CD8-positive, alpha-beta memory T cell (primary cell): ENCODE data around the gene TMEM235. TPM values are rescaled to one million over a fixed set of nuclear protein-coding genes. Genes with fewer than 3 reads are reported as not detected.
A peak's percentile ranks its signal among the peaks of the same experiment; 100 is the strongest.

Source experiments
- CTCF ChIA-PET: fragments of 350-600 bp; sonication (Branson Sonifier 250); formaldehyde crosslinking; loops from one replicate; lab custom pipeline; 2021; ENCODE audit warnings: antibody characterized with exemption; lab: Charles Lee
- POLR2A ChIA-PET: fragments of 350-600 bp; sonication (Branson Sonifier 250); formaldehyde crosslinking; loops from one replicate; lab custom pipeline; 2021; ENCODE audit warnings: antibody characterized with exemption; lab: Charles Lee
- DNase-seq, 5 donors: peaks; one replicate each; pipeline versions ENCODE4 v3.0.0 to v3.0.0-alpha.2; 2020 to 2022; ENCODE audit warnings: mixed read lengths in 1 of 5
- H3K27ac ChIP-seq: one replicate; pipeline ENCODE4 v1.7.0; 2013; ENCODE audit warnings: low read depth, mild to moderate bottlenecking, low read length, moderate library complexity
- H3K27me3 ChIP-seq: 2 replicates; pipeline ENCODE4 v1.7.0; 2013; ENCODE audit warnings: low read length, mild to moderate bottlenecking; ENCODE audit not compliant: insufficient read depth, poor library complexity, severe bottlenecking
- H3K36me3 ChIP-seq: 2 replicates; pipeline ENCODE4 v1.7.0; 2013; ENCODE audit warnings: mild to moderate bottlenecking, low read length, moderate library complexity; ENCODE audit not compliant: insufficient read depth
- H3K4me1 ChIP-seq: 2 replicates; pipeline ENCODE4 v1.7.0; 2013; ENCODE audit warnings: mild to moderate bottlenecking, low read length, moderate library complexity; ENCODE audit not compliant: insufficient read depth
- H3K4me3 ChIP-seq: 2 replicates; pipeline ENCODE4 v1.7.0; 2013; ENCODE audit warnings: mild to moderate bottlenecking, low read length
- H3K9me3 ChIP-seq: 2 replicates; pipeline ENCODE4 v1.7.0; 2013; ENCODE audit warnings: mild to moderate bottlenecking, low read length
- H3K27ac Mint-ChIP-seq, 8 donors: one replicate each; pipeline ENCODE4 v1.8.0; 2020 to 2021; ENCODE audit warnings: mixed read lengths in 8 of 8, mild to moderate bottlenecking in 6 of 8, inconsistent platforms in 3 of 8, moderate library complexity in 3 of 8
- H3K27me3 Mint-ChIP-seq, 2 donors: one replicate each; pipeline ENCODE4 v1.8.0; 2020 to 2021; ENCODE audit warnings: mixed read lengths in 2 of 2, mild to moderate bottlenecking in 1 of 2, moderate library complexity in 1 of 2
- H3K36me3 Mint-ChIP-seq, 3 donors: one replicate each; pipeline ENCODE4 v1.8.0; 2020 to 2021; ENCODE audit warnings: mixed read lengths in 3 of 3, inconsistent platforms in 1 of 3, mild to moderate bottlenecking in 1 of 3
- H3K4me1 Mint-ChIP-seq, 3 donors: one replicate each; pipeline ENCODE4 v1.8.0; 2020 to 2021; ENCODE audit warnings: mixed read lengths in 3 of 3, inconsistent platforms in 1 of 3, mild to moderate bottlenecking in 1 of 3
- H3K4me3 Mint-ChIP-seq, 7 donors: one replicate each; pipeline ENCODE4 v1.8.0; 2020 to 2021; ENCODE audit warnings: mixed read lengths in 7 of 7, mild to moderate bottlenecking in 6 of 7, moderate library complexity in 4 of 7, inconsistent platforms in 2 of 7
- H3K9me3 Mint-ChIP-seq, 5 donors: one replicate each; pipeline ENCODE4 v1.8.0; 2020 to 2022; ENCODE audit warnings: mixed read lengths in 5 of 5, mild to moderate bottlenecking in 3 of 5, moderate library complexity in 2 of 5, inconsistent platforms in 1 of 5
- polyA plus RNA-seq: library from polyadenylated mRNA; unstranded; fragments of 300-500 nt; fragmentation: Illumina TruSeq; gene quantifications from one replicate; pipeline ENCODE4 v1.2.3, GENCODE V29; 2021
- total RNA-seq, 2 experiments: library from RNA; stranded (reverse); gene quantifications; one replicate each; pipeline ENCODE4 v1.2.3, GENCODE V29; 2021

Gene TMEM235
- total and polyA plus RNA-seq, 3 experiments from 2014 or later, result not detected

GRCh38 chr17:78196716-78197115, 34.7 kb upstream of the TMEM235 start:
- CTCF ChIA-PET, result no interaction called here

DNA sequence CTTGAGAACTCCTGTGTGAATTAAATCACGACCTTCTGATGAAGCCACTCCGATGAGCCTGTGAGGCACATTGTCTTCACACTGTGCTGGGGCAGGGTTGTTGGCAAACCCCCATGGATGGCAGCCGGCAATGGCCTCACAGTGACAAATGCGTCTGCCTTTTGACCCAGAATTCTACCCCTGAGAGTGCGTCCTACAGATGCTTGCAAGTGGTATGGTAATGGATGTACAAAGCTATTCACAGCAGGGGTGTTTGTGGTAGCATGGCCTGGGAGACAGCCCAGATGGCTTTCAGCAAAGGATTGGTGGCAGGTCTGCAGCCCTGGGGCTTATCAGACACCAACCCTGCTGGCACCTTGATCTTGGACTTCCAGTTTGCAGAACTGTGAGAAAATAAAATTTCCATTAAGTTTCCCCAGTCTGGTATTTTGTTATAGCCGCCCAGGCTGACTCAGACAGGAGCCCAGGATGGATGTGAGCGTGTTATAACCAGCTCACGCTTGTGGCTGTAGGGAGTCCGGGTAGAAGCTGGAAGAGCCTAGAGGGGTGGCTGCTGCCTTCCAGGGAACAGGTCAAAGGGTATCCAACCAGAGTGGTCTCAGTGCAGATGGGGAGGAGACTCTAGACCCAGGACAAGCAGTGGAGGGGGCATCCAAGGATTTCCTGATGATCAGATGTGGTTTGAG, 34.1 kb upstream of the TMEM235 start:
- DNase-seq, result no peak
- H3K36me3 ChIP-seq, result no peaks in the 10 kb centered on the region
- no peak overlapping the region for H3K4me3 ChIP-seq
- Mint-ChIP-seq H3K36me3 (peaks cover 0 to 1% (median 1%) of the 10 kb centered on the region in 3 donors), H3K9me3 (no peaks in the 10 kb centered on the region), H3K4me1 (peaks cover 0 to 4% (median 0%) of the 10 kb centered on the region in 3 donors), H3K27me3 (no peaks in the 10 kb centered on the region), H3K4me3 (peak overlapping the region in 1 of 7 donors; percentile 23), H3K27ac (peak overlapping the region in 2 of 8 donors; percentile 22 to 35)
- H3K9me3 ChIP-seq, result no peaks in the 10 kb centered on the region
- H3K4me1 ChIP-seq, result no peaks in the 10 kb centered on the region
- ChIA-PET CTCF (no interaction called here), POLR2A (no interaction called here)
- no peak overlapping the region for H3K27ac ChIP-seq
- H3K27me3 ChIP-seq, result no peaks in the 10 kb centered on the region

More at GRCh38 chr17:78196716-78197115, 34.7 kb upstream of the TMEM235 start:
- Mint-ChIP-seq H3K4me1 (peaks cover 0 to 4% (median 0%) of the 10 kb centered on the region in 3 donors), H3K36me3 (peaks cover 0 to 1% (median 1%) of the 10 kb centered on the region in 3 donors), H3K9me3 (no peaks in the 10 kb centered on the region), H3K27me3 (no peaks in the 10 kb centered on the region), H3K4me3 (no peak overlapping the region), H3K27ac (no peak overlapping the region)
- H3K4me1 ChIP-seq, result no peaks in the 10 kb centered on the region
- no peak overlapping the region for H3K27ac ChIP-seq
- H3K4me3 ChIP-seq, result no peak overlapping the region
- POLR2A ChIA-PET, result no interaction called here
- H3K9me3 ChIP-seq, result no peaks in the 10 kb centered on the region
- H3K36me3 ChIP-seq, result no peaks in the 10 kb centered on the region
- no peak for DNase-seq
- no peaks in the 10 kb centered on the region for H3K27me3 ChIP-seq

- no peak for DNase-seq
- Mint-ChIP-seq H3K9me3 (no peaks in the 10 kb centered on the region), H3K27ac (no peak overlapping the region), H3K27me3 (no peaks in the 10 kb centered on the region), H3K36me3 (peaks cover 0 to 1% (median 0%) of the 10 kb centered on the region in 3 donors), H3K4me3 (no peak overlapping the region), H3K4me1 (peaks cover 0 to 4% (median 0%) of the 10 kb centered on the region in 3 donors)
- H3K36me3 ChIP-seq, result no peaks in the 10 kb centered on the region
- H3K27ac ChIP-seq, result no peak overlapping the region
- no peaks in the 10 kb centered on the region for H3K4me1 ChIP-seq
- H3K4me3 ChIP-seq, result no peak overlapping the region
- no peaks in the 10 kb centered on the region for H3K27me3 ChIP-seq
- CTCF ChIA-PET, result interaction anchor here (1.1 kb wide), 1 partner anchor 51 kb away, joined by 3 read pairs; no protein-coding TSS in a partner anchor
- no peaks in the 10 kb centered on the region for H3K9me3 ChIP-seq
- POLR2A ChIA-PET, result interaction anchor here (0.5 kb wide), 1 partner anchor 559 kb away, joined by 3 read pairs; no protein-coding TSS in a partner anchor
Observed at GRCh38 chr17:78200451-78200850, 31.0 kb upstream of the TMEM235 start.

GRCh38 chr17:78202666-78203065, 28.8 kb upstream of the TMEM235 start:
- Histone ChIP-seq H3K27ac (no peak overlapping the region), H3K9me3 (no peaks in the 10 kb centered on the region), H3K4me3 (no peak overlapping the region), H3K36me3 (no peaks in the 10 kb centered on the region), H3K4me1 (no peaks in the 10 kb centered on the region), H3K27me3 (no peaks in the 10 kb centered on the region)
- peak overlapping the region in 1 of 8 donors; percentile 15 for H3K27ac Mint-ChIP-seq
- no peaks in the 10 kb centered on the region for H3K27me3 Mint-ChIP-seq
- POLR2A ChIA-PET, result no interaction called here
- H3K4me1 Mint-ChIP-seq, result peaks cover 0 to 4% (median 0%) of the 10 kb centered on the region in 3 donors
- CTCF ChIA-PET, result no interaction called here
- peaks cover 0 to 1% (median 0%) of the 10 kb centered on the region in 3 donors for H3K36me3 Mint-ChIP-seq
- H3K4me3 Mint-ChIP-seq, result no peak overlapping the region
- no peak for DNase-seq
- no peaks in the 10 kb centered on the region for H3K9me3 Mint-ChIP-seq

DNA sequence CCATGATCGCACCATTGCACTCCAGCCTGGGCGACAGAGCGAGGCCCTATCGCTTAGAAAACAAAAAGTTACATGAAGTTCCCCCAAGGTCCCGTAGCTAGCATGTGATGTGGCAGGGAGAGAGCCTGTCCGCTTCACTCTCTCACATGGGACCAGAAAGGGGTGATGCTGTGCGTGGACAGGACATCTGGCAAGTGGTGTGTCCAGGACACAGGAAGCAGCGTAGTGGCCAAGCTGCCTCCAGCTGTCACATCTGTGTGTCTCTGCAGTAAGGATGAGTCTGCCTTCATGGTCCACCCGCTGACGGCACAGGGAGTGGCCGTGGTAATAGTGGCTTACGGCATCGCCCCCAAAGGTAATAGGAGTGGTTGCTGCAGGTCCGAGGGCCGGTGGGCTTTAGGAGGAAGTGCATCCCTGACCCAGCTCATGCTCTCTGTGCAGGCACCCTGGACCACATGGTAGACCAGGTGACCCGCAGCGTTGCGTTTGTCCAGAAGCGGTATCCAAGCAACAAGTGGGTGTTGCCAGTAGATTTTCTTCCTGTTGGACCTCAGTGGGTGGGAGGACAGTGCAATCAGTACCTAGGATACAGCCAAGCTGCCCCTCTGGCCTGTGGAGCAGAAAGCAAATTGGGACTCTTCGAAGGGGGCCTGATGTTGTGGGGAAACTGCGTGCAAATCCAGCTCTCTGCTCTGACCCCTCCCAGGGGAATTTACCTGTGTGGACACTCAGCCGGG, 26.9 kb upstream of the TMEM235 start:
- H3K27ac Mint-ChIP-seq, result no peak overlapping the region
- no peaks in the 10 kb centered on the region for H3K36me3 Mint-ChIP-seq
- Histone ChIP-seq H3K4me3 (no peak overlapping the region), H3K27me3 (no peaks in the 10 kb centered on the region), H3K27ac (no peak overlapping the region), H3K4me1 (no peaks in the 10 kb centered on the region), H3K9me3 (no peaks in the 10 kb centered on the region), H3K36me3 (no peaks in the 10 kb centered on the region)
- DNase-seq, result no peak
- H3K4me1 Mint-ChIP-seq, result no peaks in the 10 kb centered on the region
- CTCF ChIA-PET, result no interaction called here
- no peak overlapping the region for H3K4me3 Mint-ChIP-seq
- POLR2A ChIA-PET, result no interaction called here
- no peaks in the 10 kb centered on the region for H3K9me3 Mint-ChIP-seq
- H3K27me3 Mint-ChIP-seq, result peaks cover 0 to 2% of the 10 kb centered on the region in 2 donors

DNA sequence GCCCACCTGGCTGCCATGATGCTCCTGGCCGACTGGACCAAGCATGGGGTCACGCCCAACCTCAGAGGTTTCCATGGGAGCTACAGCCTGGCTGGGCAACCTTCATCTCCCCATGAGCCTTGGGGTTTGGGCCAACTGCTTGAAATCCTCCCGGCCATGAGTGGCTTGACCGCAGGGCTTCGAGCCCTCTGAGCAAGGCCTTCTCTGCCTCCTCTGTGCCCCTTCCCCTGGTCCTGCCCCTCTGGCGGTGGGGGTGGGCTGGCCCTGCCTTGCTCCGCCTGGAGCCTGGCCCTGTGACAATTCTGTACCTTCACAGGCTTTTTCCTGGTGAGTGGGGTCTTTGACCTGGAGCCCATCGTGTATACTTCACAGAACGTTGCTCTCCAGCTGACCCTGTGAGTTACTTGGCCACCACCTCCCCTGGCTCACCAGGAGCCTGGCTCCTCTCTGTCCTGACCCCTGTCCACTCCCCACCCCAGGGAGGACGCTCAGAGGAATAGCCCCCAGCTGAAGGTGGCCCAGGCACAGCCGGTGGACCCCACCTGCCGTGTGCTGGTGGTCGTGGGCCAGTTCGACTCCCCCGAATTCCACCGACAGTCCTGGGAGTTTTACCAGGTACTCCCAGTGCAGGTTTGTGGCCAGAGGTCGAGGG, 26.2 kb upstream of the TMEM235 start:
- POLR2A ChIA-PET, result no interaction called here
- no peak overlapping the region for H3K4me3 ChIP-seq
- CTCF ChIA-PET, result no interaction called here

DNA sequence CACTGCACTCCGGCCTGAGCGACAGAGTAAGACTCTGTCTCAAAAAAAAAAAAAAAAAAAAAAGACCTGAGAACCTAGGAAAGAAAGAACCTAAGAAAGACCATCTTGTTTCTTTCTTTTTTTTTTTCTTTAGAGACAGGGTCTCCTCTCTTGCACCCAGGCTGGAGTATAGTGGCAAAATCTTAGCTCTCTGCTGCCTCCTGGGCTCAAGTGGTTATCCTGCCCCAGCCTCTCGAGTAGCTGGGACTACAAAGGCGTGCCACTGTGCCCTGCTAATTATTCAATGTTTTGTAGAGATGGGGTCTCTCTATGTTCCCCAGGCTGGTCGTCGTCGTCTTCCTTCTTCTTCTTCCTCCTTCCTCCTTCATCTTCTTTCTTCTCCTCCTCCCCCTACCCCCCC, 25.1 kb upstream of the TMEM235 start:
- Histone ChIP-seq H3K4me3 (no peak overlapping the region), H3K36me3 (no peaks in the 10 kb centered on the region), H3K27me3 (no peaks in the 10 kb centered on the region), H3K9me3 (no peaks in the 10 kb centered on the region), H3K27ac (no peak overlapping the region), H3K4me1 (no peaks in the 10 kb centered on the region)
- H3K4me3 Mint-ChIP-seq, result no peak overlapping the region
- H3K9me3 Mint-ChIP-seq, result no peaks in the 10 kb centered on the region
- peaks cover 0 to 2% of the 10 kb centered on the region in 2 donors for H3K27me3 Mint-ChIP-seq
- no peak overlapping the region for H3K27ac Mint-ChIP-seq
- POLR2A ChIA-PET, result no interaction called here
- CTCF ChIA-PET, result interaction anchor here (0.7 kb wide), 1 partner anchor 239 kb away, joined by 3 read pairs; no protein-coding TSS in a partner anchor
- no peak for DNase-seq
- no peaks in the 10 kb centered on the region for H3K36me3 Mint-ChIP-seq
- H3K4me1 Mint-ChIP-seq, result no peaks in the 10 kb centered on the region

More for the DNA sequence above, 26.2 kb upstream of the TMEM235 start:
- H3K27ac Mint-ChIP-seq, result no peak overlapping the region
- DNase-seq, result no peak
- no peaks in the 10 kb centered on the region for H3K36me3 Mint-ChIP-seq
- no peaks in the 10 kb centered on the region for H3K4me1 ChIP-seq
- no peaks in the 10 kb centered on the region for H3K9me3 ChIP-seq
- no peaks in the 10 kb centered on the region for H3K27me3 ChIP-seq
- H3K9me3 Mint-ChIP-seq, result no peaks in the 10 kb centered on the region
- H3K4me1 Mint-ChIP-seq, result no peaks in the 10 kb centered on the region
- no peaks in the 10 kb centered on the region for H3K36me3 ChIP-seq
- peaks cover 0 to 2% of the 10 kb centered on the region in 2 donors for H3K27me3 Mint-ChIP-seq
- no peak overlapping the region for H3K4me3 Mint-ChIP-seq
- H3K27ac ChIP-seq, result no peak overlapping the region

- H3K9me3 Mint-ChIP-seq, result no peaks in the 10 kb centered on the region
- no peak for DNase-seq
- peaks cover 0 to 2% of the 10 kb centered on the region in 2 donors for H3K27me3 Mint-ChIP-seq
- Histone ChIP-seq H3K36me3 (no peaks in the 10 kb centered on the region), H3K27ac (no peak overlapping the region), H3K27me3 (no peaks in the 10 kb centered on the region), H3K4me3 (no peak overlapping the region), H3K9me3 (no peaks in the 10 kb centered on the region), H3K4me1 (no peaks in the 10 kb centered on the region)
- H3K36me3 Mint-ChIP-seq, result no peaks in the 10 kb centered on the region
- POLR2A ChIA-PET, result no interaction called here
- H3K27ac Mint-ChIP-seq, result no peak overlapping the region
- H3K4me3 Mint-ChIP-seq, result no peak overlapping the region
- H3K4me1 Mint-ChIP-seq, result no peaks in the 10 kb centered on the region
- CTCF ChIA-PET, result no interaction called here
Observed at GRCh38 chr17:78208486-78208885, 22.9 kb upstream of the TMEM235 start.
